IMR-90 (cell line): ENCODE measurements around the gene IGSF9B.

Experiments used
- CEBPB ChIP-seq: IDR thresholded peaks from 2 replicates; pipeline ENCODE4 v1.6.1; 2012; ENCODE audit warnings: low read depth, low read length, improper control_type of control experiment
- CTCF ChIP-seq: conservative IDR thresholded peaks from 2 replicates; pipeline ENCODE4 v1.5.1; 2012; ENCODE audit warnings: mild to moderate bottlenecking, low read depth, low read length, improper control_type of control experiment
- FOS ChIP-seq: fragments of 150-350 bp; IDR thresholded peaks from 2 replicates; pipeline ENCODE4 v1.6.1; 2016; ENCODE audit warnings: low read depth, low read length
- MAZ ChIP-seq: IDR thresholded peaks from 2 replicates; pipeline ENCODE4 v1.6.1; 2012; ENCODE audit warnings: low read depth, mild to moderate bottlenecking, low read length, improper control_type of control experiment, moderate library complexity, borderline replicate concordance
- MXI1 ChIP-seq: IDR thresholded peaks from 2 replicates; pipeline ENCODE4 v1.6.1; 2012; ENCODE audit warnings: low read depth, mild to moderate bottlenecking, low read length, moderate library complexity, borderline replicate concordance
- NFE2L2 ChIP-seq: fragments of 150-350 bp; IDR thresholded peaks from 2 replicates; pipeline ENCODE4 v1.6.1; 2016; ENCODE audit warnings: low read depth, mild to moderate bottlenecking, low read length
- POLR2A ChIP-seq: IDR thresholded peaks from 2 replicates; pipeline ENCODE4 v1.6.1; 2012; ENCODE audit warnings: mild to moderate bottlenecking, low read depth, low read length
- RAD21 ChIP-seq: IDR thresholded peaks from 2 replicates; pipeline ENCODE4 v1.6.1; 2012; ENCODE audit warnings: low read length, improper control_type of control experiment
- RCOR1 ChIP-seq: IDR thresholded peaks from 2 replicates; pipeline ENCODE4 v1.6.1; 2012; ENCODE audit warnings: mild to moderate bottlenecking, low read length, improper control_type of control experiment; ENCODE audit not compliant: insufficient replicate concordance
- RFX5 ChIP-seq: IDR thresholded peaks from 2 replicates; pipeline ENCODE4 v1.8.0; 2012; ENCODE audit warnings: low read depth, mild to moderate bottlenecking, low read length, moderate library complexity
- SMC3 ChIP-seq: fragments of 150-350 bp; IDR thresholded peaks from 2 replicates; pipeline ENCODE4 v1.6.1; 2016; ENCODE audit warnings: low read depth, mild to moderate bottlenecking, antibody characterized with exemption, low read length, moderate library complexity
- USF2 ChIP-seq: fragments of 150-350 bp; IDR thresholded peaks from 2 replicates; pipeline ENCODE4 v1.6.1; 2017; ENCODE audit warnings: mild to moderate bottlenecking, antibody characterized with exemption, low read length, low read depth

GRCh38 chr11:133910101-133910500, 46.7 kb downstream of the IGSF9B start:
- no peak for TF ChIP-seq POLR2A
- TF ChIP-seq FOS = no peak
- no peak for TF ChIP-seq CTCF
- no peak for TF ChIP-seq RAD21
- TF ChIP-seq SMC3 = no peak
- TF ChIP-seq MXI1 = no peak
- TF ChIP-seq NFE2L2 = no peak
- TF ChIP-seq RCOR1 = no peak
- no peak for TF ChIP-seq USF2
- TF ChIP-seq MAZ = no peak
- no peak for TF ChIP-seq RFX5
- no peak for TF ChIP-seq CEBPB
